Measurements from ENCODE around the gene HTR3D.

HTR3D gene

GRCh38 chr3:183987000-183987600 lies 44.4 kb upstream of the HTR3D start:
- intact Hi-C loops (cut with DNase I; ENCODE audit: low total_unique reads) = no loop called here
- Histone ChIP-seq H3K27ac (no peak overlapping the region), H3K36me3 (peaks cover 44 to 72% (median 48%) of the 10 kb centered on the region in 3 donors), H3K4me3 (no peak overlapping the region), H3K9me3 (no peaks in the 10 kb centered on the region), H3K27me3 (no peaks in the 10 kb centered on the region), H3K4me1 (no peaks in the 10 kb centered on the region)
- TF ChIP-seq, protein P1, sequence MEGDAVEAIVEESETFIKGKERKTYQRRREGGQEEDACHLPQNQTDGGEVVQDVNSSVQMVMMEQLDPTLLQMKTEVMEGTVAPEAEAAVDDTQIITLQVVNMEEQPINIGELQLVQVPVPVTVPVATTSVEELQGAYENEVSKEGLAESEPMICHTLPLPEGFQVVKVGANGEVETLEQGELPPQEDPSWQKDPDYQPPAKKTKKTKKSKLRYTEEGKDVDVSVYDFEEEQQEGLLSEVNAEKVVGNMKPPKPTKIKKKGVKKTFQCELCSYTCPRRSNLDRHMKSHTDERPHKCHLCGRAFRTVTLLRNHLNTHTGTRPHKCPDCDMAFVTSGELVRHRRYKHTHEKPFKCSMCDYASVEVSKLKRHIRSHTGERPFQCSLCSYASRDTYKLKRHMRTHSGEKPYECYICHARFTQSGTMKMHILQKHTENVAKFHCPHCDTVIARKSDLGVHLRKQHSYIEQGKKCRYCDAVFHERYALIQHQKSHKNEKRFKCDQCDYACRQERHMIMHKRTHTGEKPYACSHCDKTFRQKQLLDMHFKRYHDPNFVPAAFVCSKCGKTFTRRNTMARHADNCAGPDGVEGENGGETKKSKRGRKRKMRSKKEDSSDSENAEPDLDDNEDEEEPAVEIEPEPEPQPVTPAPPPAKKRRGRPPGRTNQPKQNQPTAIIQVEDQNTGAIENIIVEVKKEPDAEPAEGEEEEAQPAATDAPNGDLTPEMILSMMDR (IDR thresholded peaks at IDR 0.05) = no peak
- no peak for DNase-seq

DNA sequence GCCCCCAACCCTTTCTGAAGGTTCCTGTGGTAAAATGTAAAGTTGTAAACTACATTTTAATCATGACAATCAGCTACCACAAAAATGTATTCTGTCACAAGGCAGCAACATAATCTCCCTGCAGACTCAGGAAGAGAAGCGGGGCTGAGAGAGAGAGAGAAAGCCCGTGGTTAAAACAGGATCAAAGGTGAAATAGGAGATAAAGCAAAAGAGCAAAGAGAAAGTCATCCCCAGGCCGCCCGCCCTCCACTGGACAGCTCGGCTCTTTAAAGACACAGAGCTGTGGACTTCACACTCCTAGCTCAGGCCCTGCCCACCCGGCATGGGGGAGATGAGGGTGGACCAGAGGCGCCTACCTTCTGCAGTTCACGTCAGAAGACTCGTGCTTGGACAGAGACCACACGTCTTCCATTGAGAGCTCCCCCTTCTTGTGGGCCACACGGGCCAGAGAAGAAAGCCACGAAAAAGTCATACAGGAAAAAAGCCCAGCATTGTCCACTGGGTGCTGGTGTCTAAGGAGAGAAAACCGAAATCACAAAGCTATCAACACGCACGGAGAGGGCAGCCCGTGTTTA lies 43.2 kb upstream of the HTR3D start:
- H3K4me3 ChIP-seq = no peak overlapping the region
- intact Hi-C loops (cut with DNase I; ENCODE audit: low total_unique reads) = no loop called here
- H3K9me3 ChIP-seq = no peaks in the 10 kb centered on the region
- peaks cover 35 to 60% (median 40%) of the 10 kb centered on the region in 3 donors for H3K36me3 ChIP-seq
- no peaks in the 10 kb centered on the region for H3K27me3 ChIP-seq
- no peak for DNase-seq
- H3K4me1 ChIP-seq = no peaks in the 10 kb centered on the region
- TF ChIP-seq, protein P1 (IDR thresholded peaks at IDR 0.05) = no peak
- H3K27ac ChIP-seq = no peak overlapping the region

DNA sequence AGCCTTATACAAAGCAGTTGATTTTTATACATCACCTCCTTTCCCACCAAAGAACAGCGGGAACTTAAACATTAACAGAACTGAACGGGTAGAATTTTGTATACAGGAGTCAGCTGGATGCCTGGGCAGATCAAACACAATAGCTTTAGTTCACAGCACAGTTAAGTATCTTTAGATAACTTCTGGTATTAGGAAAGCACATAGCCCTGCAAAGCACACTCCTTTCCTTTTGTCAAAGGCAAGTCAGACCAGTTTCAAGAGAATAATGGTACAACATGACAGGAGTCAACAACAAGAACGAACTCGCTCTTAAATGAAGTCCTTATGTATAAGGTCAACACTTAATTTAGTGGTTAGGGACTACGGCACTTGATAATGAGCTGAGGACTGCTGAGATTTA lies 40.1 kb upstream of the HTR3D start:
- Histone ChIP-seq H3K27ac (no peak overlapping the region), H3K36me3 (peaks cover 26 to 30% (median 26%) of the 10 kb centered on the region in 3 donors), H3K4me3 (no peak overlapping the region), H3K9me3 (no peaks in the 10 kb centered on the region), H3K27me3 (no peaks in the 10 kb centered on the region), H3K4me1 (no peaks in the 10 kb centered on the region)
- DNase-seq = no peak
- TF ChIP-seq, protein P1 (IDR thresholded peaks at IDR 0.05) = no peak
- intact Hi-C loops (cut with DNase I; ENCODE audit: low total_unique reads) = no loop called here

- Histone ChIP-seq H3K36me3 (peaks cover 0 to 4% (median 0%) of the 10 kb centered on the region in 3 donors), H3K27ac (no peak overlapping the region), H3K4me1 (peaks cover 0 to 5% (median 0%) of the 10 kb centered on the region in 4 donors), H3K9me3 (no peaks in the 10 kb centered on the region), H3K4me3 (no peak overlapping the region), H3K27me3 (no peaks in the 10 kb centered on the region)
- DNase-seq = no peak
- TF ChIP-seq, protein P1 (IDR thresholded peaks at IDR 0.05) = no peak
- intact Hi-C loops (cut with DNase I; ENCODE audit: low total_unique reads) = no loop called here
Observed at GRCh38 chr3:184001761-184002160, 29.8 kb upstream of the HTR3D start.

DNA sequence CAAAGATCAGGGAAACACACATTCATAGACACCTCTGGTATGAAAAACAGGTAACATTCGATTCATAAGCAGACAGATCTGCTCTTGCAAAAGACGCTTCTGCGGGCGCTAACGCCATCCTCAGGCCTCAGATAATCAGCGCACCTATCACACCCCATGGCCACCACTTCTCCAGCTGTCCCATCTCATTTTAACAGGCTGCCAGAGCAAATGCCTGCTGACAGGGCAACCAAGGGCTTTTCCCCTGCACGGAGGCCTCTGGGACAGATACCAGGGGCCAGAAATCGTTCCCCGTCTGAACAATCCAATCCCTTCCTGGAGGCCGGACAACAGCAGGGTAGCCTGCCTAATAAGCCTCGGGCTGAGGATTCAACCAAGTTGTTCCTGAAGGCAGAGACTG lies 29.1 kb upstream of the HTR3D start:
- DNase-seq = no peak
- no peaks in the 10 kb centered on the region for H3K9me3 ChIP-seq
- no peaks in the 10 kb centered on the region for H3K27me3 ChIP-seq
- H3K36me3 ChIP-seq = peaks cover 0 to 4% (median 0%) of the 10 kb centered on the region in 3 donors
- no peak overlapping the region for H3K4me3 ChIP-seq
- peaks cover 0 to 5% (median 0%) of the 10 kb centered on the region in 4 donors for H3K4me1 ChIP-seq
- TF ChIP-seq, protein P1 (IDR thresholded peaks at IDR 0.05) = no peak
- intact Hi-C loops (cut with DNase I; ENCODE audit: low total_unique reads) = no loop called here
- H3K27ac ChIP-seq = no peak overlapping the region

Data from tibial artery (tissue), 4 donors.